ENCODE results near the gene ATP2B2. TPM values are rescaled to one million over a fixed set of nuclear protein-coding genes. Genes with fewer than 3 reads are reported as not detected.

The ATP2B2 gene
- total RNA-seq, 2 experiments from 2014 or later: not detected

- no peak overlapping the region for H3K4me3 Mint-ChIP-seq
- H3K36me3 Mint-ChIP-seq (ENCODE audit: low read depth): peaks cover 48% of the 10 kb centered on the region
- POLR2A ChIA-PET: interaction anchor here (1.2 to 1.7 kb wide), 2 partner anchors 42 to 148 kb away, joined by 3 to 4 read pairs; partner anchors contain the start of genes TATDN2 and VHL
- H3K4me1 Mint-ChIP-seq: peaks cover 23% of the 10 kb centered on the region
- H3K9me3 Mint-ChIP-seq: no peaks in the 10 kb centered on the region
- no peaks in the 10 kb centered on the region for H3K27me3 Mint-ChIP-seq
- no peak for DNase-seq
- CTCF ChIA-PET: interaction anchor here (2.0 kb wide), 1 partner anchor 26 kb away, joined by 5 read pairs; no protein-coding TSS in a partner anchor
- no peak overlapping the region for H3K27ac Mint-ChIP-seq
Measured at GRCh38 chr3:10289787-10290355, 215.5 kb downstream of the ATP2B2 start.

- Mint-ChIP-seq H3K27ac (no peak overlapping the region), H3K4me3 (no peak overlapping the region), H3K36me3 (ENCODE audit: low read depth) (peaks cover 46% of the 10 kb centered on the region), H3K4me1 (peaks cover 31% of the 10 kb centered on the region), H3K9me3 (no peaks in the 10 kb centered on the region), H3K27me3 (no peaks in the 10 kb centered on the region)
- CTCF ChIA-PET: interaction anchor here (1.3 kb wide), 1 partner anchor 462 kb away, joined by 4 read pairs; no protein-coding TSS in a partner anchor
- POLR2A ChIA-PET: interaction anchor here (1.7 kb wide), 1 partner anchor 41 kb away, joined by 4 read pairs; the partner anchor contains the start of gene TATDN2
- no peak for DNase-seq
Measured at GRCh38 chr3:10289077-10289476, 216.3 kb downstream of the ATP2B2 start.

- ChIA-PET POLR2A (no interaction called here), CTCF (interaction anchor here (1.3 kb wide), 1 partner anchor 461 kb away, joined by 4 read pairs; no protein-coding TSS in a partner anchor)
- Mint-ChIP-seq H3K27ac (no peak overlapping the region), H3K4me3 (no peak overlapping the region), H3K36me3 (ENCODE audit: low read depth) (peaks cover 46% of the 10 kb centered on the region), H3K27me3 (no peaks in the 10 kb centered on the region), H3K4me1 (peaks cover 36% of the 10 kb centered on the region), H3K9me3 (no peaks in the 10 kb centered on the region)
- DNase-seq: no peak
Measured at GRCh38 chr3:10288575-10288960, 216.8 kb downstream of the ATP2B2 start.

- peaks cover 41% of the 10 kb centered on the region for H3K4me1 Mint-ChIP-seq
- H3K27ac Mint-ChIP-seq: no peak overlapping the region
- no peak for DNase-seq
- peaks cover 51% of the 10 kb centered on the region for H3K36me3 Mint-ChIP-seq (ENCODE audit: low read depth)
- H3K9me3 Mint-ChIP-seq: no peaks in the 10 kb centered on the region
- ChIA-PET CTCF (interaction anchor here (1.3 kb wide), 1 partner anchor 461 kb away, joined by 4 read pairs; no protein-coding TSS in a partner anchor), POLR2A (interaction anchor here (0.7 kb wide), 1 partner anchor 203 kb away, joined by 4 read pairs; no protein-coding TSS in a partner anchor)
- H3K27me3 Mint-ChIP-seq: no peaks in the 10 kb centered on the region
- H3K4me3 Mint-ChIP-seq: no peak overlapping the region
Measured at GRCh38 chr3:10287936-10288574, 217.3 kb downstream of the ATP2B2 start.

GRCh38 chr3:10286596-10287295, 218.6 kb downstream of the ATP2B2 start:
- Mint-ChIP-seq H3K27me3 (no peaks in the 10 kb centered on the region), H3K9me3 (no peaks in the 10 kb centered on the region), H3K36me3 (ENCODE audit: low read depth) (peaks cover 51% of the 10 kb centered on the region), H3K4me1 (peaks cover 42% of the 10 kb centered on the region), H3K4me3 (no peak overlapping the region), H3K27ac (peak overlapping the region; percentile 14)
- CTCF ChIA-PET: interaction anchor here (1.2 kb wide), 1 partner anchor 23 kb away, joined by 4 read pairs; no protein-coding TSS in a partner anchor
- POLR2A ChIA-PET: interaction anchor here (1.2 to 4.4 kb wide), 3 partner anchors 24 to 145 kb away, joined by 3 to 16 read pairs (median 6); partner anchors contain the start of gene VHL
- DNase-seq: peak; percentile 45

- no peak overlapping the region for H3K4me3 Mint-ChIP-seq
- H3K9me3 Mint-ChIP-seq: no peaks in the 10 kb centered on the region
- ChIA-PET POLR2A (interaction anchor here (1.2 to 4.4 kb wide), 3 partner anchors 24 to 144 kb away, joined by 3 to 16 read pairs (median 6); partner anchors contain the start of gene VHL), CTCF (interaction anchor here (1.2 kb wide), 1 partner anchor 22 kb away, joined by 4 read pairs; no protein-coding TSS in a partner anchor)
- H3K4me1 Mint-ChIP-seq: peaks cover 42% of the 10 kb centered on the region
- peak overlapping the region; percentile 52 for H3K27ac Mint-ChIP-seq
- no peak for DNase-seq
- peaks cover 46% of the 10 kb centered on the region for H3K36me3 Mint-ChIP-seq (ENCODE audit: low read depth)
- H3K27me3 Mint-ChIP-seq: no peaks in the 10 kb centered on the region
Measured at GRCh38 chr3:10286133-10286524, 219.3 kb downstream of the ATP2B2 start.

GRCh38 chr3:10285272-10286132, 219.9 kb downstream of the ATP2B2 start:
- POLR2A ChIA-PET: interaction anchor here (1.2 to 4.4 kb wide), 4 partner anchors 8 to 143 kb away, joined by 3 to 16 read pairs (median 4); partner anchors contain the start of gene VHL
- Mint-ChIP-seq H3K9me3 (no peaks in the 10 kb centered on the region), H3K27ac (peak overlapping the region; percentile 52), H3K27me3 (no peaks in the 10 kb centered on the region), H3K4me3 (no peak overlapping the region), H3K36me3 (ENCODE audit: low read depth) (peaks cover 51% of the 10 kb centered on the region), H3K4me1 (peaks cover 42% of the 10 kb centered on the region)
- DNase-seq: no peak
- CTCF ChIA-PET: interaction anchor here (1.2 kb wide), 1 partner anchor 22 kb away, joined by 4 read pairs; no protein-coding TSS in a partner anchor

GRCh38 chr3:10284496-10284895, 220.9 kb downstream of the ATP2B2 start:
- peak overlapping the region; percentile 68 for H3K27ac Mint-ChIP-seq
- CTCF ChIA-PET: interaction anchor here (1.7 kb wide), 1 partner anchor 21 kb away, joined by 7 read pairs; no protein-coding TSS in a partner anchor
- POLR2A ChIA-PET: interaction anchor here (0.8 to 4.4 kb wide), 6 partner anchors 9 to 582 kb away, joined by 3 to 16 read pairs (median 4); partner anchors contain the start of gene VHL
- peak overlapping the region; percentile 2 for H3K4me3 Mint-ChIP-seq
- H3K27me3 Mint-ChIP-seq: no peaks in the 10 kb centered on the region
- peak; percentile 53 for DNase-seq
- peaks cover 61% of the 10 kb centered on the region for H3K36me3 Mint-ChIP-seq (ENCODE audit: low read depth)
- no peaks in the 10 kb centered on the region for H3K9me3 Mint-ChIP-seq
- H3K4me1 Mint-ChIP-seq: peaks cover 49% of the 10 kb centered on the region

GRCh38 chr3:10283638-10284037, 221.7 kb downstream of the ATP2B2 start:
- Mint-ChIP-seq H3K4me1 (peaks cover 50% of the 10 kb centered on the region), H3K27me3 (no peaks in the 10 kb centered on the region), H3K27ac (peak overlapping the region; percentile 34), H3K36me3 (ENCODE audit: low read depth) (peaks cover 64% of the 10 kb centered on the region), H3K9me3 (no peaks in the 10 kb centered on the region), H3K4me3 (no peak overlapping the region)
- DNase-seq: no peak
- ChIA-PET CTCF (interaction anchor here (0.6 to 1.7 kb wide), 3 partner anchors 18 to 32 kb away, joined by 3 to 7 read pairs (median 4); no protein-coding TSS in a partner anchor), POLR2A (interaction anchor here (0.6 to 4.4 kb wide), 4 partner anchors 21 to 131 kb away, joined by 3 to 16 read pairs (median 4); no protein-coding TSS in a partner anchor)

GRCh38 chr3:10281951-10282350, 223.4 kb downstream of the ATP2B2 start:
- peaks cover 69% of the 10 kb centered on the region for H3K36me3 Mint-ChIP-seq (ENCODE audit: low read depth)
- no peak overlapping the region for H3K4me3 Mint-ChIP-seq
- CTCF ChIA-PET: interaction anchor here (0.6 to 1.0 kb wide), 3 partner anchors 19 to 267 kb away, joined by 3 to 6 read pairs (median 5); no protein-coding TSS in a partner anchor
- H3K27me3 Mint-ChIP-seq: no peaks in the 10 kb centered on the region
- POLR2A ChIA-PET: no interaction called here
- peaks cover 59% of the 10 kb centered on the region for H3K4me1 Mint-ChIP-seq
- H3K9me3 Mint-ChIP-seq: no peaks in the 10 kb centered on the region
- no peak overlapping the region for H3K27ac Mint-ChIP-seq
- DNase-seq: no peak

- no peak overlapping the region for H3K27ac Mint-ChIP-seq
- ChIA-PET POLR2A (interaction anchor here (0.9 to 1.2 kb wide), 3 partner anchors 12 to 349 kb away, joined by 3 to 4 read pairs (median 3); no protein-coding TSS in a partner anchor), CTCF (interaction anchor here (1.0 to 1.4 kb wide), 3 partner anchors 17 to 169 kb away, joined by 3 to 5 read pairs (median 3); no protein-coding TSS in a partner anchor)
- DNase-seq: no peak
- no peak overlapping the region for H3K4me3 Mint-ChIP-seq
- H3K9me3 Mint-ChIP-seq: no peaks in the 10 kb centered on the region
- H3K4me1 Mint-ChIP-seq: peaks cover 61% of the 10 kb centered on the region
- no peaks in the 10 kb centered on the region for H3K27me3 Mint-ChIP-seq
- peaks cover 70% of the 10 kb centered on the region for H3K36me3 Mint-ChIP-seq (ENCODE audit: low read depth)
Measured at GRCh38 chr3:10280571-10280970, 224.8 kb downstream of the ATP2B2 start.
